Activated T-cell treated with anti-CD3 and anti-CD28 coated beads for 1 hour (primary cell): ENCODE results near the gene ARHGAP45.
A peak's percentile ranks its signal among the peaks of the same experiment; 100 is the strongest.

ENCODE experiments used
- DNase-seq: peaks from one replicate; pipeline ENCODE4 v3.0.0-alpha.2; 2020; ENCODE audit warnings: low read depth

The ARHGAP45 gene

DNA sequence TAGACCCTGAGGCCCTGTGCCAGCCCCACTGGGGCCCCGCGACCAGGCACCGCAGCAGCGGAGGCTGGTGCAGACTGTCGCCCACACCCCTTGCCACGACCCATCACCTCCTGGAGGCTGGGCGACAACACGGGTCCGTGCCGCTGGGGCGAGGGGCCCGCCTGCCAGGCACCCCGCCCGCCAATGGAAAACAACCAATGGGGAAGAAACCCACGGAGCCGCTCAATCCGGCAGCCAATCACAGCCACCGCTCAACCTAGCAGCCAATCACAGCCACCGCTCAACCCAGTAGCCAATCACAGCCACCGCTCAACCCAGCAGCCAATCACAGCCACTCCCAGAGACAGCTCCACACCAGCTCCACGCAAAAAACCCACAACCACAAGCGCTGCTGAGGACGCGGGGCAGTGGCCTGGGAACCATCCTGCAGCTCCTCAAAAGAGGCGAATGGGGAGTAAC is 66.5 kb downstream of the ARHGAP45 start:
- DNase-seq: peak; percentile 44

DNA sequence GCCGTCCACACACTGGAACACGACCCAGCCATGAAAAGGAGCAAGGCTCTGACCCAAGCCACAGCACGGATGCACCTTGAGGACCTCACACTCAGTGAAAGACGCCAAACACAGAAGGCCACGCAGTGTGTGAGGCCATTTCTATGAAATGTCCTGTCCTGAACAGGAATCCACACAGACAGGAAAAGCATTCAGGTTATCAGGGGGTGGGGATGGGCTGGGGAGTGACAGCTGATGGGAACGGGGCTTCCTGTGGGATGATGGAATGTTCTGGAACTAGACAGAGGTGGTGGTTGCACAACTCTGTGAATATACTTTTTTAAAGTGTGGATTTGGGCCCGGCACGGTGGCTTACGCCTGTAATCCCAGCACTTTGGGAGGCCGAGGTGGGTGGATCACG is 67.5 kb downstream of the ARHGAP45 start:
- no peak for DNase-seq

DNA sequence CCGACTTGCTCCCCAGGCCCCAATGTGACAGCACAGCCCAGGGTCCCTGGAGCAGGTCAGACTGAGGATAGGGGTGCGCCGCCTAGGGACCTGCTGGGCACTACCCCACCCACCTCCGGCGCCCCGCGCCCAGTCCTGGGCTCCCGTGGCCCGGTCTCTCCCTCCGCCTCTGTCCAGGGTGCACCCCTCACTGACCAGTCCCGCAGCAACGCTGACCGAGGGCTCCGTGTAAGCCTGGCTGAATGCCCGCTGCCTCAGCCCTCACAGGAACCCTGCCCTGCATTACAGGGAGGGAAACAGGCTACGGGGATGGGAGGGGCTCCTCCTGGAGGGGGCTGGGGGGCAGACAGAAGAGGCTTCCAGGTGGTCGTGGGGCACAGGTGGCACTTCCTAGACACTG is 68.5 kb downstream of the ARHGAP45 start:
- no peak for DNase-seq

DNA sequence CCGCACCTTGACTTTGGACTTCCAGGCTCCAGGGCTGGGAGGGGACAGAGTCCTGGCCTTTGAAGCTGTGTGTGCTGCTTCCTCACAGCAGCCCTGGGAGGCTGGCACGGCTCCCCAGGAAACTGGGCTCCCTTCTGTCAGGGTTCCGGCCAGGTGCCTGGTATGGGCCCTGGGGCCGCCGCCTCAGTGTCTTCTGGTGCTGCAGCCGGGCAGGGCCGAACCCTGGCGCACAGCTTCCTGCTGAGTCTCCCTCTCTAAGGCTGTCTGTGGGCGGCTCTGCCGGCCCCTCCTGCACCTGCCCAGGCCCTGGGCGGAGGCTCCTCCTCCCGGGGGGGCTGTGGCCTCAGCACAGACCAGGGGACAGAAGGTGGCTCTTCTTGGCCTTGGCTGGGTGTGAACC is 69.2 kb downstream of the ARHGAP45 start:
- DNase-seq: no peak
